HEK293T (cell line): ENCODE results near the gene CXXC5.

Experiments used
- CTCF ChIA-PET: fragments of 350-600 bp; formaldehyde crosslinking; extraction: SDS; loops from one replicate; lab custom pipeline; 2021; ENCODE audit warnings: antibody characterized with exemption, inconsistent platforms; lab: Yijun Ruan, JAX
- POLR2A ChIA-PET: fragments of 350-600 bp; formaldehyde crosslinking; extraction: SDS; loops from one replicate; lab custom pipeline; 2020; ENCODE audit warnings: antibody characterized with exemption, inconsistent platforms; lab: Yijun Ruan, JAX
- DNase-seq: peaks from one replicate; pipeline ENCODE4 v3.0.0; 2012; ENCODE audit warnings: mixed read lengths; ENCODE audit errors: extremely low spot score
- ARNT ChIP-seq: fragments of 450-650 bp; IDR thresholded peaks from 2 replicates; pipeline ENCODE4 v1.6.1; 2017; ENCODE audit warnings: mild to moderate bottlenecking
- BHLHE40 ChIP-seq: fragments of 450-650 bp; IDR thresholded peaks from 2 replicates; pipeline ENCODE4 v1.6.1; 2016; ENCODE audit warnings: mild to moderate bottlenecking, moderate library complexity, borderline replicate concordance
- CTBP1 ChIP-seq: fragments of 450-650 bp; IDR thresholded peaks from 2 replicates; pipeline ENCODE4 v1.6.1; 2016; ENCODE audit warnings: borderline replicate concordance
- ELF4 ChIP-seq: fragments of 450-650 bp; IDR thresholded peaks from 2 replicates; pipeline ENCODE4 v1.6.1; 2017; ENCODE audit warnings: antibody characterized with exemption
- FOXA1 ChIP-seq: fragments of 450-650 bp; IDR thresholded peaks from 2 replicates; pipeline ENCODE4 v1.6.1; 2016; ENCODE audit warnings: mild to moderate bottlenecking
- FOXK2 ChIP-seq: fragments of 450-650 bp; IDR thresholded peaks from 2 replicates; pipeline ENCODE4 v1.6.1; 2016; ENCODE audit warnings: mild to moderate bottlenecking
- FOXM1 ChIP-seq: fragments of 450-650 bp; IDR thresholded peaks from 2 replicates; pipeline ENCODE4 v1.6.1; 2017; ENCODE audit warnings: mild to moderate bottlenecking, borderline replicate concordance
- HDGF ChIP-seq: fragments of 450-650 bp; IDR thresholded peaks from 2 replicates; pipeline ENCODE4 v1.6.1; 2017; ENCODE audit warnings: antibody characterized with exemption, borderline replicate concordance
- L3MBTL2 ChIP-seq: fragments of 450-650 bp; conservative IDR thresholded peaks from 2 replicates; pipeline ENCODE4 v1.6.1; 2016; ENCODE audit warnings: mild to moderate bottlenecking
- LEF1 ChIP-seq: fragments of 450-650 bp; IDR thresholded peaks from 2 replicates; pipeline ENCODE4 v1.6.1; 2017; ENCODE audit warnings: mild to moderate bottlenecking, borderline replicate concordance
- NFRKB ChIP-seq: fragments of 450-650 bp; IDR thresholded peaks from 2 replicates; pipeline ENCODE4 v1.6.1; 2016; ENCODE audit warnings: mild to moderate bottlenecking, moderate library complexity
- PKNOX1 ChIP-seq: fragments of 450-650 bp; IDR thresholded peaks from 2 replicates; pipeline ENCODE4 v1.6.1; 2016
- SP1 ChIP-seq: fragments of 450-650 bp; IDR thresholded peaks from 2 replicates; pipeline ENCODE4 v1.6.1; 2017
- SUZ12 ChIP-seq: fragments of 450-650 bp; IDR thresholded peaks from 2 replicates; pipeline ENCODE4 v1.6.1; 2016; ENCODE audit warnings: mild to moderate bottlenecking
- TARDBP ChIP-seq: fragments of 450-650 bp; IDR thresholded peaks from 2 replicates; pipeline ENCODE4 v1.6.1; 2016
- ZNF384 ChIP-seq: fragments of 450-650 bp; IDR thresholded peaks from 2 replicates; pipeline ENCODE4 v1.6.1; 2016

The CXXC5 gene

GRCh38 chr5:139651043-139651834, 3.1 kb downstream of the CXXC5 start:
- ChIA-PET CTCF (interaction anchor here (0.7 to 1.9 kb wide), 4 partner anchors 17 to 231 kb away, joined by 3 to 8 read pairs (median 6); no protein-coding TSS in a partner anchor), POLR2A (no interaction called here)
- DNase-seq, result no peak
- no peak for TF ChIP-seq ELF4
- TF ChIP-seq FOXK2, result no peak

- peak; percentile 59 for DNase-seq
- TF ChIP-seq LEF1, result no peak
- no peak for TF ChIP-seq FOXA1
- no peak for TF ChIP-seq ELF4
- TF ChIP-seq ZNF384, result no peak
- no peak for TF ChIP-seq PKNOX1
- TF ChIP-seq L3MBTL2, result no peak
- no peak for TF ChIP-seq FOXM1
- no peak for TF ChIP-seq TARDBP
- no peak for TF ChIP-seq FOXK2
- no peak for TF ChIP-seq SP1
- no peak for TF ChIP-seq ARNT
- ChIA-PET CTCF (interaction anchor here (0.6 to 1.9 kb wide), 3 partner anchors 94 to 232 kb away, joined by 3 to 7 read pairs (median 5); no protein-coding TSS in a partner anchor), POLR2A (no interaction called here)
Measured at GRCh38 chr5:139651853-139652787, 4.0 kb downstream of the CXXC5 start.

- ChIA-PET POLR2A (interaction anchor here (1.5 kb wide), 1 partner anchor 15 kb away, joined by 3 read pairs; no protein-coding TSS in a partner anchor), CTCF (no interaction called here)
- TF ChIP-seq ZNF384, result no peak
- no peak for TF ChIP-seq ELF4
- TF ChIP-seq HDGF, result no peak
- no peak for DNase-seq
Measured at GRCh38 chr5:139652788-139653241, 4.7 kb downstream of the CXXC5 start.

GRCh38 chr5:139653616-139654015, 5.5 kb downstream of the CXXC5 start:
- ChIA-PET POLR2A (interaction anchor here (1.5 kb wide), 1 partner anchor 14 kb away, joined by 3 read pairs; no protein-coding TSS in a partner anchor), CTCF (interaction anchor here (0.6 kb wide), 1 partner anchor 18 kb away, joined by 3 read pairs; no protein-coding TSS in a partner anchor)
- DNase-seq, result no peak
- TF ChIP-seq FOXK2 (no peak), BHLHE40 (no peak), FOXA1 (no peak), ZNF384 (no peak), CTBP1 (no peak), ELF4 (no peak), LEF1 (no peak), SUZ12 (no peak), NFRKB (no peak)

- ChIA-PET CTCF (interaction anchor here (0.8 to 1.6 kb wide), 4 partner anchors 18 to 79 kb away, joined by 3 to 4 read pairs (median 3); no protein-coding TSS in a partner anchor), POLR2A (interaction anchor here (1.3 to 1.5 kb wide), 2 partner anchors 10 to 13 kb away, joined by 3 read pairs; no protein-coding TSS in a partner anchor)
- no peak for TF ChIP-seq TARDBP
- no peak for TF ChIP-seq SUZ12
- TF ChIP-seq L3MBTL2, result no peak
- DNase-seq, result no peak
Measured at GRCh38 chr5:139654464-139654863, 6.3 kb downstream of the CXXC5 start.

GRCh38 chr5:139654871-139655491, 6.8 kb downstream of the CXXC5 start:
- DNase-seq, result no peak
- ChIA-PET POLR2A (interaction anchor here (1.3 kb wide), 1 partner anchor 10 kb away, joined by 3 read pairs; no protein-coding TSS in a partner anchor), CTCF (interaction anchor here (0.8 to 1.6 kb wide), 4 partner anchors 19 to 80 kb away, joined by 3 to 4 read pairs (median 3); no protein-coding TSS in a partner anchor)
- TF ChIP-seq ELF4, result no peak
- no peak for TF ChIP-seq FOXM1
- TF ChIP-seq TARDBP, result no peak
- no peak for TF ChIP-seq ZNF384
- no peak for TF ChIP-seq LEF1
- TF ChIP-seq HDGF, result no peak
- TF ChIP-seq CTBP1, result no peak
- no peak for TF ChIP-seq FOXK2
- no peak for TF ChIP-seq SUZ12

- no peak for TF ChIP-seq FOXK2
- TF ChIP-seq CTBP1, result no peak
- no peak for TF ChIP-seq ARNT
- no peak for TF ChIP-seq BHLHE40
- TF ChIP-seq HDGF, result no peak
- no peak for TF ChIP-seq FOXM1
- TF ChIP-seq L3MBTL2, result no peak
- no peak for TF ChIP-seq FOXA1
- TF ChIP-seq SUZ12, result no peak
- ChIA-PET POLR2A (no interaction called here), CTCF (interaction anchor here (1.2 to 1.6 kb wide), 2 partner anchors 20 to 35 kb away, joined by 3 to 4 read pairs; no protein-coding TSS in a partner anchor)
- no peak for DNase-seq
Measured at GRCh38 chr5:139655727-139656271, 7.7 kb downstream of the CXXC5 start.
